ENCODE results near the gene AGPAT4.

DNA sequence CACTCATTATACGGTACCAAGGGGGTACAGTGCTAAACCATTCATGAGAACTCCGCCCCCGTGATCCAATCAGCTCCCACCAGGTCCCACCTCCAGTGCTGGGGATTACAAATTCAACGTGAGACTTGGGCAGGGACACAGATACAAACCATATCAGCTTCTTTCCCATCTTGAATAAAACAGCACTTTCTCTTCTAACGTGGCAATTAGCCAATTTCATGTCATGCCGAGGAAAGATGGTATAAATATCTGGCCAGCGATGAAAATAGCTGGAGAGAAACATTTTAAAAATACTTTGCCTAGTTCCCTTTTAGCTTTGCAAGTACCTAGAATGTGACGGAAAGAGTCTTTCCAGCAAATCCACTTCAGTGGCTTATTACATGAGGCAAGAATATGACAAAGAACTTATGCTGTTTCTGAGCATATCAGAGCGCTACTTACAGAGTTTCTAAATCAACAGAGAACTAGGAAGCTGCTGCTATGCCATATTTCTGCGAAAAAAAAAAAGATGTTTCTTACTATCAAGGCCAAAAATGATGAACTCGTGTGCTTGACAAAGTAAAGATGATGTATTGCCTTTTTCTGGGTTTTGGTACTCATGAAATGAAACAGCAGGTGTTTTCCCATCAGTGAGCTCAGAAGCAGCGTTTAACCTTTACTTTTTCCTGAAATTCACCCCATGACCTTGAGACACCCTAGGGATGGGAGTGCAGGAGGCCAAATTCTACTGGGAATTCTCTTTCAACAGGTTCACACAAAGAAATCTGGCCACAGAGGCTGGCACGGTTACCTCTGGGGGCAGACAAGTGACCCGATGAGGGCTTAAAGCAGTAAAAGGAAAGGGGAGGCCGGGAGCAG is 37.9 kb downstream of the AGPAT4 start:
- no peak for TF ChIP-seq POLR2A (IDR thresholded peaks at IDR 0.05; ENCODE audit: low read depth, low read length)
- no peak for TF ChIP-seq CTCF (conservative IDR thresholded peaks at IDR 0.05; ENCODE audit: low read depth, low read length)
